ENCODE data around the gene MYO7B. TPM values are rescaled to one million over a fixed set of nuclear protein-coding genes. Genes with fewer than 3 reads are reported as not detected.

Gene MYO7B
- total and polyA plus RNA-seq, 12 donors: 0.13 to 1.5 (median 0.32) TPM; not detected in 1

DNA sequence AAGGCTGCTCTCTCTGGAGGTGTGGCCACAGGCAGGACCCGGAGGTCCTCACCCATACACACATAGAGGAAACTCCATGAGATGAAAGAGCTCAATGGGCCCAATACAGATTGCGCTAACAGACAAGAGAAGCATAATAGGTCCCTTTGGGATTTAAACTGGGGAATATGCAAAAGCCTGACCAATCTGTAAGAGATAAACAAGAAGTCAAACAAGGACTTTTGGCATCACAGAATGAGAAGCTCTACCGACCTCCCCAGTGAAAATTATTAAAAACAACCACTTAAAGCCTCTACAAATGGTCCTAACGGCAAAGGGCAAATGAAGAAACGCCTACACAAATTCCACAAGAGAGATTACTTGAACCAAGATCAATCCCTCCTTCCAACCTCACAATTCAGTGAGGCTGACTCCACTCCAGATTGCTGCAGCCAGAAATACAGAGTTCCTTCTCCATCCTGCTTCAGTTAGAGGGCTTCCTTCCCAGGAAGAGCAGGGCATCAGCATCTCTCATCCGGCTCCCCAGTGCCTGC lies 20.0 kb upstream of the MYO7B start:
- WGBS, 4 donors: 65 to 77% (median 71%) methylated on average over 6 of the region's 6 CpGs
- no peak for DNase-seq
- Histone ChIP-seq H3K4me3 (no peak overlapping the region), H3K4me1 (replicated peaks in 1 of 2) (peaks cover 0 to 35% of the 10 kb centered on the region in 2 donors), H3K9me3 (replicated peaks in 1 of 3) (no peaks in the 10 kb centered on the region), H3K36me3 (replicated peaks in 1 of 2) (peaks cover 0 to 16% of the 10 kb centered on the region in 2 donors), H3K27ac (peak overlapping the region in 1 of 5 donors; percentile 50), H3K27me3 (no peaks in the 10 kb centered on the region)
- intact Hi-C loops (cut with DNase I): no loop called here
- TF ChIP-seq POLR2A (IDR thresholded peaks at IDR 0.05) (no peak), CTCF (IDR thresholded peaks at IDR 0.05) (no peak)

GRCh38 chr2:127516041-127516762 lies 19.3 kb upstream of the MYO7B start:
- DNase-seq: peak in 3 of 7 donors; percentile 38 to 65 (median 41)
- intact Hi-C loops (cut with DNase I): no loop called here
- whole genome bisulfite sequencing, 4 donors: 72 to 80% (median 77%) methylated on average over 14 of the region's 14 CpGs
- H3K9me3 ChIP-seq (replicated peaks in 1 of 3): no peaks in the 10 kb centered on the region
- H3K36me3 ChIP-seq (replicated peaks in 1 of 2): peaks cover 0 to 18% of the 10 kb centered on the region in 2 donors
- H3K4me1 ChIP-seq (replicated peaks in 1 of 2): peaks cover 0 to 33% of the 10 kb centered on the region in 2 donors
- no peak overlapping the region for H3K4me3 ChIP-seq
- no peak for TF ChIP-seq POLR2A (IDR thresholded peaks at IDR 0.05)
- TF ChIP-seq CTCF (IDR thresholded peaks at IDR 0.05): no peak
- peak overlapping the region in 2 of 5 donors; percentile 22 to 50 for H3K27ac ChIP-seq
- no peaks in the 10 kb centered on the region for H3K27me3 ChIP-seq

GRCh38 chr2:127517465-127517864 lies 18.0 kb upstream of the MYO7B start:
- peaks cover 0 to 18% of the 10 kb centered on the region in 2 donors for H3K36me3 ChIP-seq (replicated peaks in 1 of 2)
- H3K9me3 ChIP-seq (replicated peaks in 1 of 3): no peaks in the 10 kb centered on the region
- no peak for DNase-seq
- TF ChIP-seq POLR2A (IDR thresholded peaks at IDR 0.05): no peak
- TF ChIP-seq CTCF (IDR thresholded peaks at IDR 0.05): no peak
- peaks cover 0 to 23% of the 10 kb centered on the region in 2 donors for H3K4me1 ChIP-seq (replicated peaks in 1 of 2)
- WGBS, 4 donors: 91 to 100% (median 94%) methylated on average over 2 of the region's 2 CpGs
- H3K4me3 ChIP-seq: no peak overlapping the region
- H3K27ac ChIP-seq: no peak overlapping the region
- intact Hi-C loops (cut with DNase I): no loop called here
- no peaks in the 10 kb centered on the region for H3K27me3 ChIP-seq

- intact Hi-C loops (cut with DNase I): no loop called here
- no peak for DNase-seq
- no peaks in the 10 kb centered on the region for H3K9me3 ChIP-seq (replicated peaks in 1 of 3)
Measured at GRCh38 chr2:127520424-127520823, 15.1 kb upstream of the MYO7B start.

More at GRCh38 chr2:127520424-127520823, 15.1 kb upstream of the MYO7B start:
- H3K36me3 ChIP-seq (replicated peaks in 1 of 2): peaks cover 0 to 18% of the 10 kb centered on the region in 2 donors
- no peak for TF ChIP-seq CTCF (IDR thresholded peaks at IDR 0.05)
- TF ChIP-seq POLR2A (IDR thresholded peaks at IDR 0.05): no peak
- H3K4me3 ChIP-seq: no peak overlapping the region
- WGBS, 4 donors: 93 to 97% (median 95%) methylated on average over 4 of the region's 4 CpGs
- peaks cover 0 to 30% of the 10 kb centered on the region in 2 donors for H3K4me1 ChIP-seq (replicated peaks in 1 of 2)
- H3K27me3 ChIP-seq: no peaks in the 10 kb centered on the region
- no peak overlapping the region for H3K27ac ChIP-seq
